Left renal pelvis (tissue), 4 donors: Measurements from ENCODE around the gene ZNF76. TPM values are rescaled to one million over a fixed set of nuclear protein-coding genes. Genes with fewer than 3 reads are reported as not detected.

ENCODE experiments used
- DNase-seq, 4 donors: peaks; one replicate each; pipeline ENCODE4 v3.0.0-alpha.2; 2013; ENCODE audit warnings: low read depth in 4 of 4, low spot score in 3 of 4
- polyA plus RNA-seq, 4 donors: library from polyadenylated mRNA; unstranded; fragments of 120-200 nt; gene quantifications; one replicate each; pipeline ENCODE4 v1.2.1, GENCODE V29; 2013; ENCODE audit not compliant: insufficient read length in 4 of 4

The ZNF76 gene
- polyA plus RNA-seq = 10 to 100 TPM; 33.8 to 62.7 (median 43.4) TPM

DNA sequence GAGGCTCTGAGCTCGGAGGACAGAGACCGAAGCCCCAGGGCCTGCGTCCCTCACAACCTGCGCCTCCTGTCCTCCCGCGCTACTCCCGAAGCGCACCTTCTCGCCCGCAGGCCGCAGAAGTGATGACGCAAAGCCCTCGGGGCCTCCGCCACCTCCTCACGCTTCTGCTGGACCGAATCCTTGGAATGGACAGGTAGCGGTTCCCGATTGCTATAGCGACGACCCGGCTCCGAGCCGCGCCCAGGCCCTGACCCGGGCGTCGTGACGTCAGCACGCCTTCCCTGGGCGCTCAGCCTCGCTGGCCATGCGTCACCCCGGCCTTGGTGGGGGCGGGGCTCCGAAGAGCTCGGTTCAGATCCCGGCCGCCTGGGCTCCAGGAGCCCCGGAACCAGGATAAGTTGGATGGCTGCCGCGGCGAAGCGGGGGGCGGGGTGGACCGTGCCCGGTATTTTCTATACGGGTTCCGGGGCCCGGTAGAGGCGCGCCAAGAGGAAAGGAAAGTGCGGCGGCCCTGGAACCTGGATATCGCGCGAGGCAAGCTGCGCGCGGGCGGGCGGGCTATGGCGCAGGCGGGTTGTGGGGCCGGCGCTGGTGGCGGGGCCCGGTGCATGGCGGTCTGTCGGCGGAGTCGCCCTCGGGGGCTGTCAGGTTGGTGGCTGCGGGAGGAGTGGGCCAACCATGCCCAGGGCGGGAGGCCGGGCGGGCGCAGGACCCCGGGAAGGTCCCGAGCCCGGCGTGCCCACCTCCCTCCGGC, at the start of gene ZNF76:
Gene ZNF76, plus strand, starts transcription at position 542 of the 754 bp plus-strand sequence. CDS start 21,417 bp downstream, outside the sequence.
- DNase-seq = peak; percentile 93 to 94 (median 94)

GRCh38 chr6:35213298-35213791, 46.2 kb upstream of the ZNF76 start:
- no peak for DNase-seq

- DNase-seq = peak in 1 of 4 donors; percentile 64
Measured at GRCh38 chr6:35213824-35214756, 45.4 kb upstream of the ZNF76 start, which contains the start of gene SCUBE3. SCUBE3 (plus strand) TSS chr6:35213956; CDS start chr6:35214419, 463 bp downstream.

DNA sequence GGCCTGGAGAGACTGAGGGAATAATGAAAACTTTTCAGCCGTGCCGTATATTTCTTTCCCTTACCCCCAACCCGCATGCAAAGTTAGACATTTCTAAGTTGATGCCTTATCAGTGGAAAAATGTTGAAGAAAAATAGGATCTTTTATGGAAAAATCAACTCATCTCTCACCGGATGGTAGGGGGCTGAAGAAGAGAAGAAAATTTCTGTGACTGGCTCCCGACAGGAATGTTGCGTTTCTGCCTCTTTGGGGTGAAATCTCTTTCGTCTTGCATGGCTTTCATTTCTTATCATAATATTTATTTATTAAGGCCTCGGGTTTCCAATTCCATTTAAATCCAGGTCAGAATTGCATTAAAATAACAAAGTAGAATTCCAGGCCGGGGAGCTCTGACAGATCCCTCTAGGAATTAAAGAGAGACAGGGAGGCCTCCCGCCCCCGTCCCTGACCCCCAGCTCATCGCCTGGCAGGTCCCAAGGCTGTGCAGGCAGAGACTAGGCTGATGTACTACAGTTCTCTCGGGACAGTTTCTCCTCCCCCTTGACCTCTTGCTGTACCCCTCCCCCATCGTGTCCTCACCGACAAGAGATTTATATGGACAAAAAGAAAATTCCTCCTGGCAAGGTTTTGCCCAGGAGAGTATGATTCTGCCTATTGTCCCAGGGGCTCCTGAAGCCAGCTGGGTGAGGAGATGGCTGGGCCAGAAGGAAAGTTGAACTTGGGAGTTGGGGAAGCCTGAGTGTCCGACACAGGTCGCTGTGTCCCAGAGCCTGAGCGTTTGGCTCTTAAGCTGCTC, 44.5 kb upstream of the ZNF76 start:
- no peak for DNase-seq

DNA sequence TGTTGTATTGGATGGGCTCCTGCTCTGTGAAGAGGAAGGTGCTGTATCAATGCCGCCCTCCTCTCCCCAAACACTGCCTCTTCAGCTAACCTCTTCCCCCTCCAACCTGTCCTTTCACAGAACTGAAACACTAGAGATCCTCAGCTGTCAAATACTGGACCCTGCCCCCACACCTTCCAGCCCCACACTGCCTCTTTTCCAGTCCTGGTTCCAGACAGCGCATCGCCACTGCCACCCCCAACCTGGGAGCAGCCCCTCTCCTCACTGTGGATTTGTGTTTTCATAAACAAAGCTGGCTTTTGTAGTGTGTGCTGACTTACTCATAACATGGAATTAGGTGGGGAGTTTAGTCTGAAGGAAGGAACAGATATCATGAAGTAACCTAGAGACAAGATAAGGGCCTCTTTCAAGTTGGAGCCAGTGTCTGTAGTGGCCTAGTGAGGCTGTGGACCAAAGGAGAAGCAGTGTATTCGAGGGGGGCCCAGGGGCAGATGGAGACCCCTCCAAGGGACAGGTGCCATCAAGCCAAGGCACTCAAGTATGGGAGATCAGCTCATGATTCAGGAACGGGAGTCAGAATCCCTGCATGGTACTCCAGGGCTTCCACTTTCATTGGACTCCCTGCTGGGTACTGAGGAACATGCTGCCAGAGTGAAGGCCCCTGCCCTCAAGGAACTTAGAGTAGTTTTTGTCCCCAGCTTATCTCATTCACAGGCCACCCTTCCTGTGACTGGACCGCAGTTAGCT, 43.7 kb upstream of the ZNF76 start:
- DNase-seq = no peak

DNA sequence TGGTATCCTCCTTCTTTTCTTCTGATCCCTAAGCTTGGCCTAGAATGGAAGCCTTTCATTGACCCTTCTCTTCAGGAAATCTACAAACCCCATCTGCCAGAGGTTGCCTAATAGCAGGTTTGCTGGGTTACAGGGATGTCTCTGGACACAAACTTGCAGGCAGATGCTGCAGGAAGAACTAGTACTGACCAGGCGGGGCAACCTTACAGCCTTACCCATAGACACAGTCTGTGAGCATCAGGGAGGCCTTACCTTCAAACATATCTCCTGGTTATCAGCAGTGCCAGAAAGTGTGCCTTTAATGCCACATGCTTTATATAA, 43.2 kb upstream of the ZNF76 start:
- DNase-seq = no peak

DNA sequence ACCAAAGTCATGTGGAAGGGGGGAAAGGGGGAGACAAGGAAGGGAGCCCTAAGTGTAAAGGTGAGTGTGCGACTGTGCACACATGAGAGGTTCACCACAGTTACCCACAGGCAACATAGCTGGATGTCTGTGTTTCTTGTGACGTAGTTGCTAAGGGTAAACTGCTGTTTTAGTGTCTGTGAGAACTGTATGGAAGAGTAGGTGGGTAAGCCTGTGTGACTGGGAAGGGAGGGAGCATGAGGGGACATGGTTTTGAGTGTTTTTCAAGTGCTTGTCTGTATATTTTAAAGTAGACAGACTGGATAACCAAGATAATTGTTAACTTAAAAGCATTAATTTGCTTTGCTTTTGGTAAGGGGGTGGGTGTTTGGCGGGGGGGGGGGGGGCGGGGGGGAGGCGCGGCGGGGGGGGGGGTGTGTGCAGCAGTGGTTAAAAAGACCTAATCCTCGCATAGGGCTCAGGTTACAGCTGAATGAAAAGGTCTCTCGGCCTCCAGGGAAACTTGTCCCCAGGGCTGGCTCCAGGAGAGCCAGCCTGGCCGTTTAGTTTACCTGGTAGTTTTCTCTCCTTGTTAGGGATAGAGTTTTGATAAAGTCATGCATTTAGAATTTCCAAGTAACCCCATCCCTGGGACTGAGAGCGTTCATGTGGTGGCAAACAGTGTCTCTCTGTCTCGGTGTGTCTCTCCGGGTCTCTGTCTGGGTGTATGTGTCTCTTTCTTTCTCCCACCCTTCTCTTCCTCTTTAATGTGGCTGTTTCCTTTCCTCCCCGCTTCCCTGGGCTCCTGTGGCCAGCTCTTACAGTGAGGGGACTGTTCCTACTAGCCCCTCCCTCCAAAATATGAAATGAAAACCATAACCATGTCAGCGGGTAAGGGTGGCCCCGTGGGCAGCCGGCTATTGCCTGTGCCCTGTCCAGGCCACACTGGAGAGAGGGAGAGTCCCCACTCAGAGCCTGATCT, 42.4 kb upstream of the ZNF76 start:
- DNase-seq = no peak

GRCh38 chr6:35218021-35218420, 41.5 kb upstream of the ZNF76 start:
- DNase-seq = no peak

DNA sequence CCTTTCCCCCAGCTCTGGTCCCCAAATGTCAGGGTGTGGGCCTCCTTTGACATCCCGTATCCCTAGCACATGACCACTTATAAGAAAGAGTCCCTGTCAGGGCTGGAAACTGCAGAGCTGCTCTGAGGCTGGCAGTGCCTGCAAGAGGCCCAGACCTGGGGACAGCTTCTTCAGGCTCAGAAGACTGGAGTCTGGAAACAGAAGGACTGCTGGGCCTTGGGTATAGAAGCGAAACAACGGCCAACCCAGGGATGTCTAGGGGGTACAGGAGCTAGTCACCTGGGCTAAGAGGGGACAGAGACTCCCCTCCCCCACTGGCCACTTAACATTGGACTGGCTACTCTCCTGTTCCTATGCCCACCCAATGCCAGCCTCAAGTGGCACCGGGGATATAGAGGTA, 41.1 kb upstream of the ZNF76 start:
- no peak for DNase-seq

DNA sequence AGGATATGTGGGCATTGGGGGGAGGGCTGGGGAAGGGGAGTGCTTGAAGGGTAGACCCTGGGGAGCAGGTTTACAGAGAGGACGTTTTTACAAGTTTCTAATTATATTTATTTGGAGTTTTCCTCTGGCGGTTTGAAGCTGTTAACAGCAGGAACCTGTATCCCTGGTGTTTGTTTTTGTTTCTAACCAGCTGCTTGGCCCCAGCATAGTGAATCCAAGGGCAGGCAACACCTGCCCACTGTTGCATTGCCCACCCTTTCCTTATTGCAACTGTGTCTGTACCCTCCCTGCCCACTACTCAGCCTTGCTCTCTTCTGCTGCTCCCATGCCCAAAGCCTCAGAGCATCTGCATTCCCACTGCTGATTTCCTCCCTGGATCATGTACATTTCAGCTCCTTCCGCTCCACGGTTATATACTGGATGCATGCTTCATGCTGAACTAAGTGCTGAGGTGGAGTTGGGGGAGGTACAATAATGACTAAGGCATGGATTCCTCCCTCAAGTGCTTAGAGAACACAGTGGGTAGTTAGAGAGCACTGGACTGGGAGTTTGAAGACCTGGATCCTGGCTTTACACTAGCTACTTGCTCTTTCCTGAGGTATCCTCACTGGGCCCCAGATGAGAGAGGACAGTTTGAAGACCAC, 39.7 kb upstream of the ZNF76 start:
- no peak for DNase-seq

DNA sequence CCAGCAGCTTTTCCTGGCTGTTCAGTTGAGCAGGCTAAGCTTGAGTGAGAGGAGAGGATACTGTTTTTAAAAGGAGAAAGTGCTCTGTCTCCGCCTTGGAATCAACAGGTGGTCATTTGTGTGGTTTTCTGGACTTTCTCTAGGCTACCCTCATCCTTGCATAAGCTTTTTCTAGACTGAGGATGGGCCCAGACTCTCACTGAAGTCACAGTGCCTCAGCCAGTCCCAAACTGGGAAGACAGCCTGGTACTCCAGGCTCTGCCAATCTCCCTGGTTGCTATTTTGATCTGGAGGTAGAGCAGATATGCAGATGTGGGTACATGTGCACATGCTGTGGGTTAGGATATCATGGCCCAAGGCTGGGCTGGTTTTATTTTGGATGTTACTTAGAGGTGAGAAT, 38.8 kb upstream of the ZNF76 start:
- no peak for DNase-seq

GRCh38 chr6:35223396-35223795, 36.1 kb upstream of the ZNF76 start:
- DNase-seq = no peak

DNA sequence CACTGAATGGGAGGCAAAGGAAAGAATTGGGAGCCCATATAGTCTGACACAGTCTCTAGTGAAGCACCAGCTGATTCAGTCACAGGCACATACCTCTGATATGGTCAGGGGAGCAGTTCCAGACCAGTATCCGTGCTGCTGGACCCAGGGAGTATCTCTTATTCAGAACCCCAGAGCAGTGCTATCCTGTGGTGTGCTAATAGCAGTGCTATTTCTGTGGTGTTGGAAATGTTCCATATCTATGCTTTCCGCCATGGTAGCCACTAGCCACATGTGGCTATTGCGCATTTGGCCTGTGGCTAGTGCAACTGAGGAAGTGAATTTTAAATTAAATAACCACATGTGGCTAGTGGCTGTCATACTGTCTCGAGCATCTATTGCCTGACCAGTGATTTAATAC, 34.8 kb upstream of the ZNF76 start:
- DNase-seq = no peak

DNA sequence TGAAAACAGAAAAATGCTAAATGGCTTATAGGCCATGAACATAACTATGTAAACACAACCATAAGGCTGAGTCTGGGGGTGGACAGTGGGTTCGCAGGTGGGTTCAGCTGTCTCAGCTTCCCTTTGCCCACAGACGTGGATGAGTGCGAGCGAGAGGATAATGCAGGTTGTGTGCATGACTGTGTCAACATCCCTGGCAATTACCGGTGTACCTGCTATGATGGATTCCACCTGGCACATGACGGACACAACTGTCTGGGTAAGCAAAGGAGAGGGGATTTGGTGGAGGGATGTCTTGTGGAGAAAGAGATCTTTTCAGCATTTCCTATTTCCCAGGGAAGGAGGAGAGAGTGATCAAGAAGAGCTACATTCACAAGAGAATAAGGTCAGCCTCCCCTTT, 31.1 kb upstream of the ZNF76 start:
- DNase-seq = no peak

- DNase-seq = no peak
Measured at GRCh38 chr6:35229304-35229703, 30.2 kb upstream of the ZNF76 start.

GRCh38 chr6:35230498-35230897, 29.0 kb upstream of the ZNF76 start:
- no peak for DNase-seq

DNA sequence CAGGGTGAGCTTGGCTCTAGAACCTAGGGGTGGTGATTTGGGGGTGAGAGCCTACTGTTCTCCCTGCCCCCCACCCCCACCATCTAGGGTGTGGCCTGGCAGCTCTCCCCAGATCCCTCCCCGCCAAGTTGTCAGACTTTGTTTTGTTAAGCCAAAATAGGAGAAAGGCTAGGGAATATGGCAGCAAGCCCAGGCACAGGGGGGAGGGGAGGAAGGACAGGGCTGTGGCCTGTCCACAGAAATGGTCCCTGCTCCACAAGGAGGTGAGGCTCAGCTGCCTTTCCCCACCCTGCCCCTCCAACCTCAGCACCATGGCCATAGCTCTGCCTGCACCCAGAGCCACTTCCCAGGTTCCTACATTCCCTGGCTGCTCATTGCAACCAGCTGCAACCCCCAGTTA, 28.6 kb upstream of the ZNF76 start:
- no peak for DNase-seq

- no peak for DNase-seq
Measured at GRCh38 chr6:35231563-35231962, 28.0 kb upstream of the ZNF76 start.
